NCI-H748 (cell line): ENCODE measurements around the gene ZNF827.

Experiments
- DNase-seq: peaks from one replicate; lab custom pipeline; 2025; ENCODE audit not compliant: unreplicated experiment; lab: John Stamatoyannopoulos, UW

ZNF827 gene

GRCh38 chr4:145722561-145722960 lies 216.1 kb downstream of the ZNF827 start:
- DNase-seq, result no peak

- no peak for DNase-seq
Measured at GRCh38 chr4:145720656-145721055, 218.0 kb downstream of the ZNF827 start.

- no peak for DNase-seq
Measured at GRCh38 chr4:145719752-145720624, 218.6 kb downstream of the ZNF827 start.

- no peak for DNase-seq
Measured at GRCh38 chr4:145716661-145717200, 221.9 kb downstream of the ZNF827 start.

GRCh38 chr4:145716200-145716599 lies 222.4 kb downstream of the ZNF827 start:
- no peak for DNase-seq

GRCh38 chr4:145709843-145710242 lies 228.8 kb downstream of the ZNF827 start:
- DNase-seq, result peak; percentile 43

- peak; percentile 73 for DNase-seq
Measured at GRCh38 chr4:145709336-145709735, 229.3 kb downstream of the ZNF827 start.
